NK-92 (cell line): ENCODE measurements around the gene TRPM6.
"Not testable (repeated sequence)": the region's sequence is repeated elsewhere in the genome, so short reads cannot be mapped to it uniquely, and the experiment has no call there.

Experiments used
- DNase-seq: peaks from one replicate; lab custom pipeline; 2025; ENCODE audit not compliant: unreplicated experiment; lab: John Stamatoyannopoulos, UW

The TRPM6 gene

DNA sequence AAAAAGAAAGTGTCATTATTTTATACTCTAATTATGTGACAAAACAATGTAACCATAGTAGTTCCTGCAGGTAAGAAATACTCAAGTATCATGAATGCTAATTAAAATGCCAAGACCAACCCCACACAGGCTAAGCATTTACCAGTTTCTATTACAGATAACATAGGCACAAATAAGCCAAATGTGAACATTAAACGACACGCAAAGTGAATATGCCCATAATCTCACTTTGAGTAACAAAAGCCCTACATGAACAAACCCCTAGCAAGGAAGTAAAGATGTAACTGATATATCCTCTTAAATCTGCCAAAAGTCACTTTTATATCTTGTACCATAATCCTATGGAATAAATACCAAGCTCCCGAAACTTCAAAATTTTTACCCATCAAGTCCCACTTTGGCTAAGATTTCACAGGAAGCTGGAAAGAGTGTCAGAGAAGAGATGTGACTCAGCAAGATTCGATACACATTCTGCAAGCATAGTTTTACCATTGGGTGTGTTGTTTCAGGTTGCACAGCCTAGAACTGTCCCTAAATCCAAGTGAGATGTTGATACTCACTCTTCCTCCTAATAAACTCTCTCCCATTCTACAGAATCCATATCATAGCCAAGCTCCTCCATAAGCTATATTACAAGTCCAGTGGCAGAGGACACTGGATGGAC, 28.8 kb downstream of the TRPM6 start:
- no peak for DNase-seq

DNA sequence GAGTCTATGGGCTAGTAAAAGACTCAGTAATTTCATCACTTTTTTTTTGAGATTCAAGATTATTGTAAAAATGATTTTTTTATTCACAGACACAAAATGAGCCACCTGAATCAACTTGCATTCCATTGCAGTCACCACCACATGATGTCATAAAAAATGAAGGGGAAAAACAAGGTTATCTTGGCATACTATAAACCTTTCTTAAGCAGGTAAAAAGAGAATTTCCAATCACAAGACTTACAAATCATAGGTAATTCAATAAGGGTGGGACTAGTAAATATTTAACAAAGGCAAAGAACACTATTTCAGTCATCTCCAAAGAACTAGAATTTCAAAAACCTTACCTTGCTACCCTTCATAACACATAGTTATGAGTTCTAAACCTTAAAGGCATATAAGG, 30.7 kb downstream of the TRPM6 start:
- DNase-seq: no peak

DNA sequence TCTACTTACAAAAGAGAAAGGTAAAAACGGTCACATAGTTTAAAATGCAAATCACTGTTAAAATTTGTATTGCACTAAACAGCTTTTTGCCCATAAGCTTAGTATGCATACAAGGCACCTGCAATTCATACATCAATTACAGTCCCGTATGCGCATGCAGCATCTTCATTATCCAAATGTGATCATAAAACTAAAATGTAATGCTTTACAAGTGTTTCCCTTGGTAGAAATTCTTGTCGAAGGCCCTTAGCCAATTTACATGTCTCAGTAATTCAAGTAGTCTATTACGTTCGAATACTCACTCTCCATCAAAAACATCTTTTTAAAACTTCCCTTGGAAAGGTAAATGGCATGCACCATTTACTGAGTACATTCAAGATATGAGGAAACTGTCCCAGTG, 32.6 kb downstream of the TRPM6 start:
- no peak for DNase-seq

DNA sequence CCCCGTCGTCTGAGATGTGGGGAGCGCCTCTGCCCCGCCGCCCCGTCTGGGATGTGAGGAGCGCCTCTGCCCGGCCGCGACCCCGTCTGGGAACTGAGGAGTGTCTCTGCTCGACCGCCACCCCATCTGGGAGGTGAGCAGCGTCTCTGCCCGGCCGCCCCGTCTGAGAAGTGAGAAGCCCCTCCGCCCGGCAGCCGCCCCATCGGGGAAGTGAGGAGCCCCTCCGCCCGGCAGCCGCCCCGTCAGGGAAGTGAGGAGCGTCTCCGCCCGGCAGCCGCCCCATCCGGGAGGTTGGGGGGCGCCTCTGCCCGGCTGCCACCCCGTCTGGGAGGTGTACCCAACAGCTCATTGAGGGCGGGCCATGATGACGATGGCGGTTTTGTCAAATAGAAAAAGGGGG, 34.7 kb downstream of the TRPM6 start:
- not testable (repeated sequence) for DNase-seq

DNA sequence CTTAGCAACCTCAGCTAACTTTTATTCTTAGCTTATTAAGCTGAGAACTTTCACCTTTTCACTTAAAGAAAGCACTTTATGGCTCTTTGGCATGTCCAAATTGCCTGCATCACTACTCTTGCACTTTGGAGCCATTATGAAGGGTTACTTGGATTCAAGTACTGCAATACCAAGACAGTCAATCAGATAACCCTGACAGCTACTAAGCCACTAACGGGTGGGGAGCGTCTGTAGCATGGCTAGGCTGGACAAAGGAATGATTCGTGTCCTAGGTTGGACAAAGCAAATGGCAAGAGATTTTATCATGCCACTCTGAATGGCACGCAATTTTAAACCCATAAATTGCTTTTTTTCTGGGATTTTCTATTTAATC, 39.6 kb downstream of the TRPM6 start:
- no peak for DNase-seq

DNA sequence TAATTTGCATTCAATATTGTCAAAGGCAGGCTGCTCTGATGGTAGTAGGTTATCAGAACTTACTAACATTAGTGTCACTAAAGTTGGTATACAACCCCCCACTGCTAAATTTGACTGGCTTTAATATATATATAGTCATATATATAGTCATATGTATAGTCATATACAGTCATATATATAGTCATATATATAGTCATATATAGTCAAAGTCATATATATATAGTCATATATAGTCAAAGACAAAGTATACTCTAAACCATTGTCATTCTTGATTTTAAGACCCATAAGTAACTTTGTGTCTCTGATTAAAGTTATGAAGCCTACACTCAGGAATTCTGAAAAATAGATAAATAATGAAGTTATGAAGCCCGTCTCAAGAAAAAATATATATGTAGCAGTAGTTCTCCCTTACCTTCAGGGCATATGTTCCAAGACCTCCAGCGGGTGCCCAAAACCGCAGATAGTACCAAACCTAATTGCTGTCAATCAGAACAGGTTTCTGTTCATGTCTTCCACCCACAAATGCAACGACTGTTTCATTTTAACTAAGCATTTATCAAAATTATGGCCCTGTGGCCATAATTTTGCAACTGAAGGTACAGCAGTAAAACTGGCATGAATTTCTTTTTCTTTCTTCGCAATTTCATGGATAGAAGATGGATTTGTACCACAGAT, 40.1 kb downstream of the TRPM6 start:
- no peak for DNase-seq

DNA sequence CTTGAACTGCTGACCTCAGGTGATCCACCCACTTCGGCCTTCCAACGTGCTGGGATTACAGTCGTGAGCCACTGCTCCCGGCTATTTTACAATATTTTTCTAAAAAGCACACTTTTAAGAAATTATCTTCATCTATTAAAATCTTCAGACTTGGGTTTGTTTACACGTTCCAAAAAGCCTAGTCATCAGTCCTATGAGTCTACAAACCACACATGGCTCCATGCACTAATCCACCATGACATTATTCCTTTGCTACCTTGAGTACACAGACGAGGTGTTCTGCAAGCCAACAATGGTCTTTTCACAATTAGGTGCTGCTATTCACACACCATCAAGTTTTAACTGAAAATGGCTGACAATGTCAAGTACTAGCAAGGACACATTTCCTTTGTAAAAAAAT, 41.0 kb downstream of the TRPM6 start:
- no peak for DNase-seq

DNA sequence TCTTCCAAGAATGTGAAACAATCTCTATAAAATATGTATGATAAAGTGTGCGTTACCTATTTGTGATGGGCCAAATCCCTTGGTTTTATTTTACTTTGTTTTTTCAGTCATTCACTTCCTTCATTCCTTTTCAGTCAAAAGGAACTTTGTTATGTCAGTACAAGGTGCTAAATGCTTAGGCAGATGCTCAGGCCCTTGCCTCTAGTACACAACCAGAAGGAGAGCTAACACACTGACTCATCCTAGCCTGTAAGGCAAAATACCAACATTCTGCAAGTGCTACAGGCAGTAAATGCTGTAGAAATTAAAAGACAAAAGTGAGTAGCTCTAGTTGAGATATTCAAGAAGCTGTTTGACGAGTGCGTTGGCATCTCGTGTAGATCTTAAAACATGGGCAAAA, 49.4 kb downstream of the TRPM6 start:
- no peak for DNase-seq

DNA sequence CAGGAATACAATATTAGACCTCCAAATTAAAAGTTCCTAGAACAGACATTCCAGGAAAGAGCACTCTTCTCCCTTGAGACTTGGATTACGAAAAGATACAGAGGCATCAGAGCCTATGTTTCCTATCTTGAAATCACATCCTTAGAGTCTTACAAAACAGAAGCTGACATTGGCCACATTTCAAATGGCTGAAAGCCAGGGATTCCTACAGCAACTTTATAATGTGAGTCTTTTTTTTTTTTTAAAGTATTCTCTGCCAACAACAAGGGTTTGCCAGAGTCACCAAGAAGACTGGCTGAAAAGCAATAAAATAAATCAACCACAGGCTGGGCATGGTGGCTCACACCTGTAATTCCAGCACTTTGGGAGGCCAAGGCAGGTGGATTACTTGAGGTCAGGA, 63.1 kb downstream of the TRPM6 start:
- DNase-seq: no peak

DNA sequence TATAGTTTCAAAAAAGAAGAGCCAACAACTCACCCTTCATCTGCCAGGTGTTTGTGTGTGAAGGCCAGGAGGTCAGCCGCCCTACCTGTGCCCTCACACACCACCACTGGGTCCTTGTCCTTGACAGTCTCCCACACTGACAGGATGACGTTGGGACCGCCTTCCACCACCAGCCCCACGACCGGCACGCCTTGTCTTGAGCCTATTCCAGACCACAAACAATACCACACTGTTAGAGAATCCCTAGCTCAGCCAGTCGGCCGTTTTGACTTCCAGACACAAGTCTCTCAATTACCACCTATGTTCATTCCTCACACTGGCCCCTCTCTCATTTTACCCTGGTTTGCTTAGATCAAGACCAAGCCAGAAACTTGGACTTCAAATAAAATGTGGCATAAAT, 66.1 kb downstream of the TRPM6 start:
- DNase-seq: no peak

DNA sequence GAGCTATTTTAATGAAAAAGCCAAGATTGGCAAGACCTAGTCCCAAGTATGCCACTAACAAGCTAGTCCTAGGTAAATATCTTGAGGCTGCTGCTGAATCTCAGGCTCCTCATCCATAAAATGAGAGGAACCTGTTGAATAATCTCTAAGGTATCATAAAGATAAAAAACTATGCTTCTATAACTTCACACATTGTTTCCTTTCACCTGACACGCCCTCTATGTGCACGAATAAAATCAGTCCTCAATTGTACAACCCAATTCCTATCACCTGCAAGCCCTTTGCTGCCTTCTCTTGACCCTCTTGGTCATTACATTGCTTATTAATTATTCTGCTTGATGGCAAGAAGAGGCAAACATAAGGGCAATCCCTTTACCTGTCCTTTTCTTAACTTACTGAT, 69.9 kb downstream of the TRPM6 start:
- DNase-seq: no peak

DNA sequence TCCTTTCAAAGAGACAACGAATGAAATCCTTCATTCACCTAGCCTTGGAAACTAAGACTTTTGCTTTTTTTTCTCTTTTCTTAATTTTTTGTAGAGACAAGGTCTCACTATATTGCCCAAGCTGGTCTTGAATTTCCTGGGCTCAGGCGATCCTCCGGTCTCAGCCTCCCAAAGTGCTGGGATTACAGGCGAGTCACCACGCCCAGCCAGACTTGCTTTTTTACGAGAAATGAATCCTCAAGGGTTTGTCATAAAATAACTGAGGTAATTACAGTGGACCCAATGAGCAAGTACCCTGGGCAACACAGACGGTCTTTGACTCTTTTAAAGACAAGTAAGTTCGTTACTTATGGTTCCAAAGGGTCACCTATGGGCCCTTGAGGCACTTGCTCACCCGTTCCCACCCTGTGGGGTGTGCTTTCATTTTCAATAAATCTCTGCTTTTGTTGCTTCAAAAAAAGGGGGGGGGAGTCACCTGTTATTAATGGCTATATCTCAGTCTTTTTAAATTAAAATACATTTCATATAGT, 70.4 kb downstream of the TRPM6 start:
- no peak for DNase-seq

DNA sequence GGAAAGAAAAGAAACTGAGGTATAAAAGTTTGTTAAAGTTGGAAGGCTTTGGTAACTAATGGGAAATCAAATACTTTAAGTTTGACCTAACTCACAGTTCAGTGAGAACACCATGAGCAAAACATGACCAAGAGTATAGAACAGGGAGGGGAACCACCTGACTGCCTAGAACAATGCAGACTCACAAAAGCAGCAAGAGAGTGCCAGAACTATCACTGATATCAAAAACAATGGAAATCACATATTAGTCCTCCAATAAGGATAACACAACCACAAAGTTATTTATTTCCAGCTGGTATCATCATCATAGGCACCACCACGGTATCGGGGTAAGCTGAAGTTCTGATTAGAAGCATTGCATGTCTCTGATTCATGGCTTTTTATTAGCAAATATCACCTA, 77.5 kb downstream of the TRPM6 start:
- no peak for DNase-seq

DNA sequence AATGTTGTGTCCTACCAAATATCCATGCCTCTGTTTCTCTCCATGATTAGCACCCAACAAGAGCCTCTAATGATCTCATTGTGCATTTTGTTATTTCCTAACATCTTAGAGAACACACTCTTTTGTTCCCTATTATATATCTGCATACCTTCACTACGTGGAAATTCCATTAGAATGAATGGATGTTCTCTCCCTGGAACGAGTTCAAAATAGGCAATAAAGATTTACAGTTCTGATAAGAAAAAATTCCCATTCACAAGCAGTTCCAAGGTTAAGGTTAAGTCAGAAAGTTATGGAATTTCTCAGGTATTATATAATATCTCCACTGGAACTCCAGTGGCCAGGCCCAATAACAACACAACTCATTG, 83.7 kb downstream of the TRPM6 start:
- DNase-seq: no peak

DNA sequence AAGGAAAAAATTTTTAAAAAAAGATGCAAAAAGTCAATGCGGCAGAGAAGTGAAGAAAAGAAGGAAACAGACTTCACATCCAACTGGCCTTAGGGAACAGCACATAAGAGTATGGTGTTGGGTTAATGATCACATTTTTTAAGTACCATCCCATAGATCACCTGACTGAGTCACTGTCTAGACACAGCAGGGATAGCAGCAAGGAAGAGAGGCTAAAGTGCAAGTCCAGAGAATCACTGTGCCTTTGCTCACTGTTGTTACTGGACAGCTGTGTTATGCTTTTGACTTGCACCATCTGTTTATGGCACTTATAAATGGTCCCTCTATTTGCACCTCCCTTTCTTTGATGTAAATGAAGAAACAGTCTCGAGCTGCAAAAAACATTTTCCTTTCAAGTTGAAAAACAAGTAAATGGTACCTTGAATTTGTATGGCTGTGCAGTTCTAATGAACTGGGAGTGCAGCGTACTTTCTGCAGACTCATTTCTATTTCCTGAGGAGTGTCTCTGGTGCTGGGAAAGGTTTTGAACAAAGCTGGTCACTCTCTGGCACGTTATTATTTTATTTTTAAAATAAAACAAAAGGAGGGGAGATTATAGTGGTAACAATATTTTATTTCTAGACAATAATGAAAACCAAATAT, 84.2 kb downstream of the TRPM6 start:
- no peak for DNase-seq

DNA sequence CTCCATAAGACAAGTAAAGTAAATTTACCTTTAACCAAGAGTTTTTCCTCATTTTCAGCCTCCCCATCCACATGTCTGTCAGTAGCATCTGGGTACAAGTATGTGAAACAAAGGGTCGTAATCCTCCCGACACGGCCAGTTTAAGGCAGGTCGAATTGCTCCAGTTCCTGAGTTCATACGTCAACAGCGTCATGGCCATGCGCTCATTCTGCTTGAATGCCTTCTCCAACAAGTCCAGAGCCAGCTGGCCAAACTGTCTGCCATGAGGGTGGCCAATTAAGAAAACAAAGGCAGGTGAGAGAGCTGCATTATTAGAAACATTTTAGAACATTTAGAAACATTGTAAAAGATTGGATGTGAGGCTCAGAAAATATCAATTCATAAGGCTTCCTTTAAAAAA, 87.5 kb downstream of the TRPM6 start:
- DNase-seq: no peak

DNA sequence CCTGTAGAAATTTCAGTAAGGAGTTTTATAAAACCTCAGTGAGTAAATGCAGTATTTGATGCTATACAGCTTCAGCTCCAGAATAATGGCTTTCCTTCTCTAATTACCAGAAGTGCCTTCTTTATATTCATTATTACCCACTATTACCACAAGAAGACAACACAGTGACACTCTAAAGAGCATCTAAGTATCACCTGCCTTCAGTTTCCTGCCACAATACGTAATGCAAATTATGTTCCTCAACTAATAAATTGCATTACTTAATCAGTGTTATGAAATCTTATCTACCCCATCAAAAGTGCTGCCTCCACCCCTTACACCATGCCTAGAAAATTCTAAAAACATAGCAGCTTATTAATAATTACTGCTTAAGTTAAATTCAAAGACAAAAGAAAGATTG, 91.9 kb downstream of the TRPM6 start:
- no peak for DNase-seq

DNA sequence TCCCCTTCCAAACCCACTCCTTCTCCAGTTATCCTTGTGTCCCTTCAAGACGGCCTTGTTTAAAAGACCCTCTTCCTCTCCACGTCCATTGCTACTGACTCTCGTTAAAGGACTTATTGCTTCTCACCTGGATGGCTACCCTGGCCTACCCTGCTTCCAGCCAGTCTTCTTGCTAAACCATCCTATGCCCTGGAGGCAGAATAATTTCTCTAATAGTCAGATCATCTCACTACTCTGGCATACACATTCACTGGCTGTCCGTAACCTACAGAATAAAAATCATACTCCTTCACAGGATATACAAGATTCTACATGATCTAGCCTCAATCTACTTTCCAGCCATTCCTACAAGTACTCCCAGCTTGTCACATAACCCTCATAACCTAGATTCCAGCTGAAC, 92.6 kb downstream of the TRPM6 start:
- DNase-seq: no peak

DNA sequence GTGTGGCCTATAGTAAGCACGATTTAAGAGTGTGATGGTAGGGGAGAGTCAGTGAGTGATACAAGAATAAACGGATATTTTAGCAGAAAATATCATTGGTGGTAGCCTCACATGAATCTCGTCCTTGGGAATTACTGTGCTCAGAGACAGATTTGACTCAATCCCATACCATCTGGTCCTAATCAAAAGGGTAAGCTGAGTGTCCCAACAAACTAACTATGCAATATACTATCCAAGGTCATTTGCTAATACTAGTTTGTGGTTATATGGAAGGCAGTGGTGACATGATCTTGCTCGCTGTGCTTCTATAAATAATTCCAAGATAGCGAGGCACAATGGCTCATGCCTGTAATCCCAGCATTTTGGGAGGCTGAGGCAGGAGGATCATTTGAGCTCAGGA, 103.2 kb downstream of the TRPM6 start:
- no peak for DNase-seq

DNA sequence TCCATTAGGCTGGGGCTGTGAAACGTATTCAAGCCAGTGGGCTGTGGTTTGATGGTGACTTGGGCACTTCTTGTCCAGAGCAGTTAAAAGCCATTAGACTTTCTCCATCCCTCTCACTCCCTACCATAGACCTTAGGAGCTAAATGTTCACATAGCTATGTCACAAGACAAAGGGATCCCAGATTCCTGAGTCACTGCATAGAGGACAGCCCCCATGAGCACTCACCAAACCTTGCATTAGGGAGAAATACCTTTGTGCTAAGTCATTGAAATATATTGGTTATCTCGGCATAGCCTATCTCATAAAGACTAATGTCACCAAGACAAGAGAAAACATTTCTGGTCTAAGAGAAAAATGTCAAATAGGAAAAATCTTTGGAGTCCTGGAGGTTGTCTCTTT, 104.3 kb downstream of the TRPM6 start:
- no peak for DNase-seq

DNA sequence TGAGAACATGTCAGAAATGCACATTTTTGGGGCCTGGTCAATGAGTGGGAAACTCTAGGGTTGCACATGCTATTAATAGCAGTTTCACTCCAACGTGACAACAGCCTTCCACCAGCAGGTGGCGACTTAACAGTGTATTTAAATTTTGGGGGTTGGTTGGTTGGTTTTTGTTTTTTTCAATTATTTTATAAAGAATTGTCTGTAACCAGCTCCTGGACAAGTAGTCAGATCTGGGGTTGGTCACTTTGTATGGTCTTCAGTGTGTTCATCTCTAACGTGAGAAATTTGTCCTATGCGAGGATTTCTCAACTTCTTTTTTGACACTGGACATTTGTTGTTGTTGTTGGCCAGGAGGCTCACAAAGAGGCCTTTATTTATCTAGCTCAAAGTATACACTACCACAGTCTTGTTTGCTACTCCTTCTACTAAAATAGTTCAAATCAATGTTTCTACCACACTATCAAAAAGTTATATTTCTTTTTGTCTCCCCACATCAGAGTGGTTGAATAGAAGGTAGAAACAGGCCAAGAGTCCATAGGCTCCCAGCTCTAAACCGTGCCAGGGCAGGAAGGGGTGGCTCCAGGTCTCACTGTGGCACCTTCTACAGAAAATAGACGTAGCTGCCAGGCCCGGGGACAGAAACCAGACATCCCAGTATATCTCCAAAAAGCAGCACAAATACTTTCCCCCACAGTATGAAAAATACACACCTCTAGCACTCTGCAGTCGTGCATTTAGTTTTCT, 110.4 kb downstream of the TRPM6 start:
- DNase-seq: no peak

DNA sequence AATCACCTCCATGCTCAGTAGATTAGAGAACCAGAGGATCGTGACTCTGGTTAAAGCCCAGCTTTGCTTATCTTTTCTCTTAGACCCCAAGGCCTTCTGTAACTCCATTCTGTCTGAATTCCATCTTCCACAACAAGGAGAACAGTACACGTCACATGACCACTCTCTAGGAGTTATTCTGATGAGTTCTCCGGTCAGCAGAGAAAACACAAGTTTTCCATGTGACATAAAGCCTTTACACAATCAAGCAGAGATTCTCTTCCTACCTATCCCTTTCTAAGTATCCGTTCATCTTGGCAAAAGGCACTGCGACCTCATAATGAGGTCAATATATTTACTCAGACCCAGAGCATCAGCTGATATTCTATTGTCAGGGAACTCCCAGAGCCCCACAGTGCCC, 112.3 kb downstream of the TRPM6 start:
- no peak for DNase-seq
